Common myeloid progenitor, CD34-positive (primary cell): Measurements from ENCODE around the gene BATF3.

Experiments
- CTCF ChIA-PET: fragments of 350-600 bp; sonication (Branson Sonifier 250); formaldehyde crosslinking; loops from one replicate; lab custom pipeline; 2021; ENCODE audit warnings: antibody characterized with exemption; lab: Charles Lee
- POLR2A ChIA-PET: fragments of 350-600 bp; sonication (Branson Sonifier 250); formaldehyde crosslinking; loops from one replicate; lab custom pipeline; 2021; ENCODE audit warnings: antibody characterized with exemption; lab: Charles Lee
- DNase-seq, 3 donors: peaks; one replicate each; pipeline versions ENCODE4 v3.0.0 to v3.0.0-alpha.2; 2013
- H3K27ac ChIP-seq, 2 experiments: 1 replicate in 1 of 2; 2 replicates in 1 of 2; pipeline ENCODE4 v1.7.0; 2013; ENCODE audit warnings: inconsistent platforms in 2 of 2, low read length in 2 of 2, mild to moderate bottlenecking in 2 of 2, low read depth in 1 of 2, moderate library complexity in 1 of 2; ENCODE audit not compliant: severe bottlenecking in 2 of 2, insufficient read depth in 1 of 2, poor library complexity in 1 of 2
- H3K27me3 ChIP-seq, 5 experiments: replicated peaks in 2 of 5; 1 replicate in 3 of 5; 2 replicates in 2 of 5; pipeline versions ENCODE4 v1.6.1 to v1.7.0; 2013; ENCODE audit warnings: low read length in 4 of 5, mild to moderate bottlenecking in 2 of 5, moderate library complexity in 2 of 5, inconsistent platforms in 1 of 5; ENCODE audit not compliant: insufficient read depth in 5 of 5, control insufficient read depth in 4 of 5
- H3K36me3 ChIP-seq, 4 experiments: 1 replicate in 2 of 4; 2 replicates in 2 of 4; pipeline versions ENCODE4 v1.6.1 to v1.7.0; 2013; ENCODE audit warnings: low read length in 3 of 4, control low read depth in 1 of 4, mild to moderate bottlenecking in 1 of 4; ENCODE audit not compliant: control insufficient read depth in 4 of 4, insufficient read depth in 4 of 4
- H3K4me1 ChIP-seq, 4 experiments: 1 replicate in 3 of 4; 2 replicates in 1 of 4; pipeline versions ENCODE4 v1.6.1 to v1.7.1; 2013; ENCODE audit warnings: low read length in 3 of 4, mild to moderate bottlenecking in 3 of 4, control low read depth in 1 of 4, inconsistent platforms in 1 of 4, moderate library complexity in 1 of 4; ENCODE audit not compliant: control insufficient read depth in 4 of 4, insufficient read depth in 4 of 4; ENCODE audit errors: control extremely low read depth in 1 of 4
- H3K4me3 ChIP-seq, 7 experiments: 1 replicate in 4 of 7; 2 replicates in 3 of 7; pipeline versions ENCODE4 v1.5.1 to v1.7.0; 2013; ENCODE audit warnings: mild to moderate bottlenecking in 7 of 7, low read length in 6 of 7, moderate library complexity in 6 of 7, inconsistent platforms in 2 of 7, low read depth in 2 of 7, control low read depth in 1 of 7; ENCODE audit not compliant: insufficient read depth in 4 of 7, control insufficient read depth in 1 of 7; ENCODE audit errors: extremely low read depth in 1 of 7
- H3K9me3 ChIP-seq, 5 experiments: 1 replicate in 4 of 5; 2 replicates in 1 of 5; pipeline versions ENCODE4 v1.6.1 to v1.7.1; 2013; ENCODE audit warnings: low read length in 4 of 5, mild to moderate bottlenecking in 2 of 5, inconsistent platforms in 1 of 5, low read depth in 1 of 5, moderate library complexity in 1 of 5; ENCODE audit not compliant: control insufficient read depth in 4 of 5, insufficient read depth in 2 of 5; ENCODE audit errors: control extremely low read depth in 1 of 5
- WGBS: methylation state at CpG from one replicate; pipeline ENCODE4 v1.1.5; 2013; ENCODE audit not compliant: insufficient coverage; 5-methylcytosine and 5-hydroxymethylcytosine counted together

Gene BATF3

DNA sequence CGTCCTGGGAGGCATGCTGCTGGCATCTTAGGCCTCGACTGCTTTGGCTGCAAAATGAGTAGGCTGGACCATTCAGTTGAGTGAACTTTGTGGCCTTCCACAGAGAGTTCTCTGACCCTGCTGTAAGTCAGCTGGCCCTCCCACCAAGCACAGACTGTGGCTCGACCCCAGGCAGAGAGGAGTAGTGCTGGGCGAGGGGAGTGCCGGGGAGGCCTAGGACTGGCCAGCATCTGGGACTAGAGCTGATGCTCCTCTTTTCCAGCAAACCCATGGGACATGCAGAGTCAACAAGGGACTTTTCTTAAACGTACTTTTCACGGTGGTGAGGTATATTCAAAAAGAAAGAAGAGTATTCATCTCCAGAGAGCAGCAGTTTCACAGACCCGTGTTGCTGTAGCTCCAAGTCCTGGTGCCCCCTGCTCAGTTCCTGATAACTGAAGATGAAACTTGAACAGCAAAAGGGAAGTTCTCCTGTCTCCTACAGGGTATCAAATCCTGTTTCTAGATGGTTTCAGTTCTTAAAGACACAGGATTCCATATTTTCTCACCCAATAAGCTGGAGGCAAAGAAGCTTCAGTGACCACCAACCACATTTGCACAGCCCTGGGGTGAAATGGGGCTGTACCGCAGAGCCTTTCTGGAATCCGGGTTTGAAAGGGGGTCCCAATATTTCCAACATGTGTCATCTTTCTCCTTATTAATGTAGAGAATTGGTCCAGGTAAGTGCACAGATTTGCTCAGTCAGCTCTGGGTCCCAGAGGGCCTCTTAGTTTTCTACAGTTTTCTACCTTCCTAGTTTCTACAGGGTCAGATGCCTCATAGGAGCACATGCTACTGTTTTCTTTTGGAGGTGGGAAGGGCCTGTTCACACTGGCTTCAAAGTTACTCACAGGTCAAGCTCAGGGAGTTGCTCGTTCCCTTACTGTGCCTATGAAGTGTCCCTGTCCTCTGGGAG lies 20.9 kb downstream of the BATF3 start:
- no peaks in the 10 kb centered on the region for H3K9me3 ChIP-seq
- POLR2A ChIA-PET = no interaction called here
- H3K36me3 ChIP-seq = no peaks in the 10 kb centered on the region
- CTCF ChIA-PET = interaction anchor here (1.2 to 2.4 kb wide), 2 partner anchors 10 to 103 kb away, joined by 4 to 8 read pairs; no protein-coding TSS in a partner anchor
- H3K4me1 ChIP-seq = peaks cover 3 to 18% (median 4%) of the 10 kb centered on the region in 4 experiments
- DNase-seq = no peak
- H3K4me3 ChIP-seq = no peak overlapping the region
- WGBS = 86% methylated on average over 6 of the region's 11 CpGs
- no peaks in the 10 kb centered on the region for H3K27me3 ChIP-seq
- H3K27ac ChIP-seq = no peak overlapping the region

DNA sequence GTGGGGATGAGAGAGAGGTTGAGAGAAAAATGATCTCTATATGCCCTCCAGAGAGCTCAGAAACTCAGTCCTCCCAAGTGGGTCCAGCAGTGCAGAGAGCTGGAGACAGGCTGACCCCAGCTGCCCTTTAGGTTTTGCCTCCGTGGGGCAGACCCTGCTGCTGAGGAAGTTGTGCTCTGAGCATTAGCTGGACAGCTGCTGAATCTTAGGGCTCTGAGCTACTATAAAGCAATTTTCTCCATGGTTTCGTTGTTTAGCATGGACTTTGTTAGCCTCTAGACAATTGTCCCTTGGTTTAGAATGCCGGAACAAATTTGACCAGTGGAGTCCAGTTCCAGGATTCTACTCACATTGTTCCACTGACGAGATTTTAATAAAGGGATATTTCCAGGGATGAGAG lies 22.1 kb downstream of the BATF3 start:
- ChIA-PET CTCF (interaction anchor here (0.8 to 2.4 kb wide), 5 partner anchors 9 to 99 kb away, joined by 3 to 8 read pairs (median 4); no protein-coding TSS in a partner anchor), POLR2A (no interaction called here)
- Histone ChIP-seq H3K27ac (no peak overlapping the region), H3K4me1 (peaks cover 0 to 6% (median 2%) of the 10 kb centered on the region in 4 experiments), H3K4me3 (no peak overlapping the region), H3K9me3 (no peaks in the 10 kb centered on the region), H3K36me3 (no peaks in the 10 kb centered on the region), H3K27me3 (no peaks in the 10 kb centered on the region)
- WGBS = 96% methylated on average over 4 of the region's 4 CpGs
- no peak for DNase-seq

DNA sequence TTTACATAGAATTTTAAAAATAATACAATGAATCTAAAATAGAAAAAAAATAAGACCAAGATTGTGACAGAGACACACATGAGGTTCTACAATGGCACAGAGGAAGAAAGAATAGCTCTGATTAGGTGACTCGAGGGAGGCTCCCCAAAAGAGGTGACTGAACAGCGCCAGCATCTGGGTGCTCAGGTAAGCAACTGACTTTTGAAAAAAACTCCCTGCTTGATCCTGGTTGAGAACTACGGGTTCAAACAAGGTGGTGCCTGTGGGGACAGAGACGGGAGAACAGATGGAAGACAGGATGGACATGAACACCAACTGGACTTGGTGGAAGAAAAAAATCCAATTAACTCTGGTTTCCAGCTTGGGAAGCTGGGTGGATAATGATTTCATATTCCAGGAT lies 22.5 kb downstream of the BATF3 start:
- H3K9me3 ChIP-seq = no peaks in the 10 kb centered on the region
- peaks cover 0 to 3% (median under 1%) of the 10 kb centered on the region in 4 experiments for H3K4me1 ChIP-seq
- H3K27ac ChIP-seq = no peak overlapping the region
- DNase-seq = no peak
- no peaks in the 10 kb centered on the region for H3K27me3 ChIP-seq
- POLR2A ChIA-PET = no interaction called here
- H3K36me3 ChIP-seq = no peaks in the 10 kb centered on the region
- H3K4me3 ChIP-seq = no peak overlapping the region
- CTCF ChIA-PET = interaction anchor here (0.8 to 2.4 kb wide), 6 partner anchors 9 to 99 kb away, joined by 3 to 8 read pairs (median 4); no protein-coding TSS in a partner anchor
- 95% methylated on average over 4 of the region's 4 CpGs for WGBS

DNA sequence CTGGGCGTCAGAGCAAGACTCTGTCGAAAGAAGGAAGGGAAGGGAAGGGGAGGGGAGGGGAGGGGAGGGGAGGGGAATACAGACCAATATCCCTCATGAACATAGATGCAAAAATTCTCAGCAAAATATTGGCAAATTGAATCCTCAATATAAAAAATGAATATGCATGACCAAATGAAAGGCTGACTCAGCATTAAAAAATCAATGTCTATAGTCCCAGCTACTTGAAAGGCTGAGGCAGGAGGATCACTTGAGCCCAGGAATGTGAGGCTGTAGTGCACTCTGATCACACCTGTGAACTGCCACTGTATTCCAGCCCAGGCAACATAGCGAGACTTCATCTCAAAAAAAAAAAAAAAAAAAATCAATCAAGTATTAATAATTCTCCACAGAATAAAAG lies 24.0 kb downstream of the BATF3 start:
- H3K36me3 ChIP-seq = no peaks in the 10 kb centered on the region
- H3K27me3 ChIP-seq = no peaks in the 10 kb centered on the region
- DNase-seq = no peak
- peaks cover 7 to 16% (median 13%) of the 10 kb centered on the region in 4 experiments for H3K4me1 ChIP-seq
- no peak overlapping the region for H3K4me3 ChIP-seq
- ChIA-PET POLR2A (no interaction called here), CTCF (interaction anchor here (1.2 to 1.9 kb wide), 2 partner anchors 8 to 11 kb away, joined by 3 to 8 read pairs; no protein-coding TSS in a partner anchor)
- no peaks in the 10 kb centered on the region for H3K9me3 ChIP-seq
- WGBS = no CpG with 5 or more reads among the region's 3 CpGs
- H3K27ac ChIP-seq = no peak overlapping the region

DNA sequence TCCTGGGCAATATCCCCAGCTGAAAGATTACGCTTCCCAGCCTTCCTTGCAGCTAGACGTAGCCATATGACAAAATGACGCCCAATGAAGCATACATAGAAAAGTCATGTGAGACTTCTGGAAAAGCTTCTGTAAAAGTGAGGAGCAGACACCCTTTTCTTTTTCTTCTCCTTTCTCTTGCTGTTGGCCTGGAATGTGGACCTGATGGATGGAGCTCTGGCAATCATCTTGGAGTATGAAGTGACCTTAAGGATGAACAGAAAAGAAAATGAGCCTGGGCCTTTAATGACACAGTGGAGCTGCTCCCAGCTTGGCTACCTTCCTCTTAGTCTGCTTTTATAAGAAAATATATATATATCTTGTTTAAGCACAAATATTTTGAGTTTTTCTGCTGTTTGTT lies 24.8 kb downstream of the BATF3 start:
- no peak for DNase-seq
- Histone ChIP-seq H3K4me1 (peaks cover 10 to 21% (median 17%) of the 10 kb centered on the region in 4 experiments), H3K9me3 (no peaks in the 10 kb centered on the region), H3K4me3 (no peak overlapping the region), H3K27me3 (no peaks in the 10 kb centered on the region), H3K27ac (no peak overlapping the region), H3K36me3 (no peaks in the 10 kb centered on the region)
- 100% methylated on average over 3 of the region's 3 CpGs for WGBS
- ChIA-PET POLR2A (interaction anchor here (0.6 kb wide), 1 partner anchor 147 kb away, joined by 5 read pairs; no protein-coding TSS in a partner anchor), CTCF (interaction anchor here (1.9 kb wide), 1 partner anchor 10 kb away, joined by 8 read pairs; no protein-coding TSS in a partner anchor)

DNA sequence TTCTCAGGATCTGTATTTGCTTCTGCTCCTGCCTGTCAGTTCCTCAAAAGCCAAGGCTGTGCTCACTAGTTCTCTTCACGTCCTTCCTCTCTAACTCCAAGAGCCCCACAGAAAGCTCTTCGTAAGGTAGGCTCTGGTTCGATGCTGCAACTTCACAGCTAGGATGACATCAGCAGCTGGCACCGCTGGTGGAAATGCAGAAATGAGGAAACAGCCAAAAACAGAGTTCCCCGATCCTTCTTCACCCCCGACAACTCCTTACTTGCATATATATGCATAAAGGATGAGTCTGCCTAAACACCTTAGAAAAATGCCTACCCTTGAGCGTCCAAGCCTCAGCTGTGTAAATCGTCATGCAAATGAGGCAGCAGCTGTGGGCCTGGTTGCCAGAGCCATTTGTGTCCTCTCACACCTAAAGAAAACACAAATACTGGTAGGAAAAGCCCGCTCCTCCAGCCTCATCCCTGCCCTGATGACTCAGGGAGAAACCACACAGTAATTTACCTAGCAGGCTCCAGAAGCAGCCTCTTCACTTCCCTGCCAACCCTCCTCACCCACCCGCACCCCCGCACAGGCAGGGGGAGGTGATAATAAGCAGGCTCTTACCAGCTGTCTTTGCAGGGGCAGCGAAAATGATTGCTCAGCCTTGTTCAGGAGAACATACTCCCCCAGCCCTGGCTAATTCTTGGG lies 28.2 kb downstream of the BATF3 start:
- peak overlapping the region in 1 of 2 experiments; percentile 51 for H3K27ac ChIP-seq
- 26% methylated on average over 10 of the region's 12 CpGs for WGBS

More for the DNA sequence above, 28.2 kb downstream of the BATF3 start:
- no peaks in the 10 kb centered on the region for H3K36me3 ChIP-seq
- H3K4me3 ChIP-seq = peak overlapping the region in 5 of 7 experiments; percentile 2 to 44 (median 34)
- H3K27me3 ChIP-seq = no peaks in the 10 kb centered on the region
- no peaks in the 10 kb centered on the region for H3K9me3 ChIP-seq
- H3K4me1 ChIP-seq = peaks cover 10 to 25% (median 19%) of the 10 kb centered on the region in 4 experiments
- POLR2A ChIA-PET = no interaction called here
- CTCF ChIA-PET = interaction anchor here (0.6 to 1.5 kb wide), 11 partner anchors 22 to 650 kb away, joined by 3 to 6 read pairs (median 4); partner anchors contain the start of gene ATF3
- DNase-seq = peak; percentile 90 to 97 (median 97)
